SH-SY5Y (cell line): ENCODE results near the gene SOX10.

Source experiments
- GATA2 ChIP-seq: IDR thresholded peaks from 2 replicates; pipeline ENCODE4 v1.6.1; 2011; ENCODE audit warnings: mild to moderate bottlenecking, low read depth, low read length
- GATA3 ChIP-seq: IDR thresholded peaks from 2 replicates; pipeline ENCODE4 v1.6.1; 2011; ENCODE audit warnings: low read depth, mild to moderate bottlenecking, low read length, moderate library complexity

SOX10 gene

GRCh38 chr22:37940698-37941376 is 43.5 kb downstream of the SOX10 start:
- TF ChIP-seq GATA2 = no peak
- no peak for TF ChIP-seq GATA3

GRCh38 chr22:37933711-37934376 is 50.5 kb downstream of the SOX10 start:
- TF ChIP-seq GATA3 (no peak), GATA2 (no peak)

GRCh38 chr22:37932821-37933578 is 51.4 kb downstream of the SOX10 start:
- no peak for TF ChIP-seq GATA2
- TF ChIP-seq GATA3 = no peak

DNA sequence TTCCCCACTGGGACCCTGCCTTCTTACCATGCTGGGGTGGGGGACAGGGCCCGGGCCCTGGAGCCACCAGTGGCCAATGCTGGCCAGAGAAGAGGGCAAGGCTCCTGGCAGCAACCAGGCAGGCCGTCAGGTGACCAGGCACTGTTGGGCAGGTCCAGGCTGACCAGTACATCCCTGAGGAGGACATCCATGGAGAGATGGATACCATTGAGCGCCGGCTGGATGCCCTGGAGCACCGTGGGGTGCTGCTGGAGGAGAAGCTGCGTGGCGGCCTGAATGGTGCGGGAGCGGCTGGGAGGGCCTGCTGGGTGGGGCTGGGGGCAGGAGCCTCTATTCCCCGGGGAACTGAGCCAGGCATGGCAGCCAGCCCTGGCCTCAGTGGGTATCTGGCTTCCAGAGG is 52.0 kb downstream of the SOX10 start:
- TF ChIP-seq GATA2 (no peak), GATA3 (no peak)

- TF ChIP-seq GATA2 (no peak), GATA3 (no peak)
Observed at GRCh38 chr22:37931893-37932389, 52.4 kb downstream of the SOX10 start.

GRCh38 chr22:37930952-37931440 is 53.4 kb downstream of the SOX10 start:
- TF ChIP-seq GATA2 (no peak), GATA3 (no peak)

DNA sequence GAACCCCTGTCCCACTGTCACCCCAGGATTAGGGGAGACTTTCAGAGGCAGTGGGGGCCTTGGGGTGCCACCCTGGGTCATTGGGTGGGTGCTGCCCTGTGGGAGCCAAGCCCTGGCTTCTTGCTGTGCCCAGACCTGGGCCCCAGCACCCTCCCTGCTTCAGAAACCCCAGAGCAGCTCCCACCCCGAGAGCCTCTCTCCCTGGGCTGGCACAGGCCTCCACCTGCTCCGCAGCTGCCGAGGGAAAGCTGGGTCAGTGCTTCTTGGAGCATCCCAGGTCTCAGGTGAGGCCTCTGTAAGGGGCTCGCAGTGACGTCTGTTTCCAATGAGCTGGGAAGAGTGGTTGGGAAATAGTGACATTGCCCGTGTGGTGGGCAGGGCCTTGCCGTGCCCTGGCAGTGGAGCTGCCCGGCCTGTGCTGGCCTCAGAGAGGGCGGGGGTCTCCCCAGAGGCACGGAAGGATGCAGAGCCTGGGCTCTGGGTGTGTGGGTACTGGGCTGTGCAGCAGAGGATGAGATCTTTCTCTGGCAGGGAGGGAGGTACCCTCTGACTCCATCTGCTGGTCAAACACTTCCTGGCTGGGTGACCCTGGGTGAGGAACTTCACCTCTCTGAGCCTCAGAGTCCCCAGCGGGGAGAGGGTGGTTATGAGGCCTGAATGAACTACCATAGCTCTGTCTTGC is 53.9 kb downstream of the SOX10 start:
- no peak for TF ChIP-seq GATA3
- TF ChIP-seq GATA2 = no peak

- TF ChIP-seq GATA2 (no peak), GATA3 (no peak)
Observed at GRCh38 chr22:37929390-37929789, 55.0 kb downstream of the SOX10 start.

DNA sequence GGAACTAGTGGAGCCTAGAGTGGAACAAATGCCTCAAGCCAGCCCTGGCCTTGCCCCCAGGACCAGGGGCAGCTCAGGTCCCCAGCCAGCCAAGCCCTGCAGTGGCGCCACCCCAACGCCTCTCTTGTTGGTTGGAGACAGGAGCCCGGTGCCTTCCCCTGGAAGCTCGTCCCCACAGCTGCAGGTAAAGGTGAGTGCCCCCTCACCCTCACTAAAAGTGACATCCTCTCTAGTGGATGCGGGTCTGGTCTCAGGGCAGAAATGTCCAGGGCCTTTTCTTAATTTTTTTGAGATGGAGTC is 56.8 kb downstream of the SOX10 start:
- TF ChIP-seq GATA3 (no peak), GATA2 (no peak)

DNA sequence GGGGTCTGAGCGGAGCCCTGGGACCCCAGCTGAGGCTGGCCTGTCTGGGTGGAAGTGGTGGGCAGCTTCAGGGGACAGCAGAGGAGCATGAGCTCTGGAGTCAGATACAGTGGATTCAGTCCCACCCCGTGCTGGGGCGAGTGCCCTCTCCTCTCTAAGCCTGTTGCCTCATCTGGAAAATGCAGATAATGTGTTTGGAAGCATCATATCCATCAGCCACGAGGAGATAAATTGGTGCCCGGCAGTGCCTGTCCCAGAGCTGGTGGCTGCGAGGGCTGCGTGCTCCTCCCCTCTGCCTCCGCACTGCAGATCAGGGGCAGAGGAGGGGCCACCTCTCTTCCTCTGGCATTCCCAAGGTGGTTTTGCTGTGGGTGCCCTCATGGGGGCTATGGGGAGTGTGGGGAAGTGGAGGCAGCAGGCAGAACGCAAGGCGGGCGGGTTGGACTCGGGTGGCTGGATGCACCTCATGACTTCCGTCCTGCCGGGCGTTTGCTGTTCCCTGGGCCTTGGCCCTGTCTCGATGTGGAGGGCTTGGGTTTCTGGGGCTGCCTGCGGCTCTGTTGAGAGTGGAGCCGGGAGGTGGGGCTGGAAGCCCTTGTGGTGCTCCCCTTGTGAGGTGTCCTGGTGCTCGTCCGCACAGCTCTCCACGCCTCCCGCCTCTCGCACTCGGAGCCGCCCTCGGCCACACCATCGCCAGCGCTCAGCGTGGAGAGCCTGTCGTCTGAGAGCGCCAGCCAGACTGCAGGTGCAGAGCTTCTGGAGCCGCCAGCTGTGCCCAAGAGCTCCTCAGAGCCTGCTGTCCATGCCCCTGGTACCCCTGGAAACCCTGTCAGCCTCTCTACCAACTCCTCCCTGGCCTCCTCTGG is 57.4 kb downstream of the SOX10 start:
- TF ChIP-seq GATA3 = no peak
- no peak for TF ChIP-seq GATA2

GRCh38 chr22:37926358-37926757 is 58.0 kb downstream of the SOX10 start:
- TF ChIP-seq GATA3 (no peak), GATA2 (no peak)

DNA sequence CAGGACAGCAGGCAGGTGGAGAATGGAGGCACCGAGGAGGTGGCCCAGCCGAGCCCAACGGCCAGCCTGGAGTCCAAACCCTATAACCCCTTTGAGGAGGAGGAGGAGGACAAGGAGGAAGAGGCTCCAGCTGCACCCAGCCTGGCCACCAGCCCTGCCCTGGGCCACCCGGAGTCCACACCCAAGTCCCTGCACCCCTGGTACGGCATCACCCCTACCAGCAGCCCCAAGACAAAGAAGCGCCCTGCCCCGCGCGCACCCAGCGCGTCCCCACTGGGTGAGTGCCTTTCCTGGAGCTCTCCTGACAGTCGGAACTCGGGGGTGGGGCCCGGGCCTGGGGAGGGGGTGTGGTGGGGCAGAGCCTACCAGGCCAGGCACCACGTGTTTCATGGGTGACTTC is 58.6 kb downstream of the SOX10 start:
- TF ChIP-seq GATA2 (no peak), GATA3 (no peak)

DNA sequence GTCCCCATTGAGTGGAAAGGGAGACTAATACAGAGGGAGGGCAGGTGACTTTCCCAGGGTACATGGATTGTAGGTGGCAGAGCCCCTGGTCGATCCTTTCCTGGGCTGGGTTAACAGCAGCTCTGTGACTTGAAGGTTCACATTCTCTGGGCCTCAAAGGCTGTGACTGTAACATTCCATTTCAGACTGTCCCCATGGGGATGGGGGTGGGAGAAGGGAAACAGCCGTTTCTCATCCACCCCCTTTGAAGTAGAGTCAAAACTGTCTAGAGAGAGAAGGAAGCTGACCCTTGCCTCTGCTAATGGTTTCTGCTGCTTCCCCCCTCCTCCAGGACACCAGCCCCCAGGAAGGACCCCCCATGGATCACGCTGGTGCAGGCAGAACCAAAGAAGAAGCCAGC is 59.0 kb downstream of the SOX10 start:
- TF ChIP-seq GATA3 = no peak
- TF ChIP-seq GATA2 = no peak
